ENCODE measurements around the gene RDX.
"Not testable (repeated sequence)": the region's sequence is repeated elsewhere in the genome, so short reads cannot be mapped to it uniquely, and the experiment has no call there.

Gene RDX

DNA sequence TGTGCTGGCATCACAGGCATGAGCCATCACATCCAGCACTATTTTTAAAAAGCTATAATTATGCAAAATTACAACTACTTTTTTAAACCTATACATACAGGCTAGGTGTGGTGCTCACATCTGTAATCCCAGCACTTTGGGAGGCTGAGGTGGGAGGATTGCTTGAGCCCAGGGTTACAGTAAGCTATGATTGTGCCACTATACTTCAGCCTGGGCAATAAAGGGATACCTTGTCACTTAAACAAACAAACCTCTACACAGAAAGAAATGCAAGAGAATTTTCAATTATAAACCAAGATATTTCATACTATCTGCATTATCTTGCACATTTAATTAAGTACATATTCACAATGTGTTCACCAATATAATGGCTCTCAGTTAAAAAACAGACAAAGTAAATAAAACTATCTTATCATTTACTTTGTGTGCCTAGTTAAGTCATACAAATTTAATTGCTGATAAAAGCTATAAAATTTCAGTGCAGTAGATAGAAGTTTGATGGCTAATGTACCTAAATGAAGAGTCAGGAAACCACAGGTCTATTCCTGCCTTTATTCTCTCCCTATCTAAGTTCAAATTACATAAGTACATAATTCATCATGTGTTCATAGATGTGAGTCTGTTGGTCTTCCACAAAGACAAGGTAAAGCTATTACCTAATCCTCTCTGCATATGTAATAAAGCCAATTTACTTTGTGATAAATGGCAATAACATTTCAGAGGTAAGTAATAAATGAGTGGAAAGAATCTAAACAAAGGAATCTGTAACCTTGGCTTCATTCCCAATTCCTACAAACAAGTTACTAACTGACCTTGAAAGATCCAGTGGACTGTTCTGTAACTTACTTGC, 9.0 kb upstream of the RDX start:
- DNase-seq (ENCODE audit: low read depth): no peak

DNA sequence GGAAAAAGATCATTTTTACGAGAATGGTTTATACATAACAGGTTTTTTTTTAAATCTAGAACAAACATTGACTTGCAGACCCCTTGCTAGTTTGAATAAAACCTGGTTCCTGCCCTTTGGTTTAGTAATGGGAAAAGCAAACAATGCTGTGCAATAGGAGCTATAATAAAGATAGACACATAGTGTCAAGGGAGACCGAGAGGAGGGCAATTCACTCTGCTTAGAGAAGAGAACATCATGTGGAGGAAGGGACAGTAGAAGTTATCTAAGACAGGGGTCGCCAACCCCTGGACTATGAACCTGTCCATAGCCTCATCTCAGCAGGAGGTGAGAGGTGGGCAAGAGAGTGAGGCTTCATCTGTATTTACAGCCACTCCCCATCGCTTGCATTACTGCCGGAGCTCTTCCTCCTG, 7.0 kb upstream of the RDX start:
- DNase-seq (ENCODE audit: low read depth): no peak

DNA sequence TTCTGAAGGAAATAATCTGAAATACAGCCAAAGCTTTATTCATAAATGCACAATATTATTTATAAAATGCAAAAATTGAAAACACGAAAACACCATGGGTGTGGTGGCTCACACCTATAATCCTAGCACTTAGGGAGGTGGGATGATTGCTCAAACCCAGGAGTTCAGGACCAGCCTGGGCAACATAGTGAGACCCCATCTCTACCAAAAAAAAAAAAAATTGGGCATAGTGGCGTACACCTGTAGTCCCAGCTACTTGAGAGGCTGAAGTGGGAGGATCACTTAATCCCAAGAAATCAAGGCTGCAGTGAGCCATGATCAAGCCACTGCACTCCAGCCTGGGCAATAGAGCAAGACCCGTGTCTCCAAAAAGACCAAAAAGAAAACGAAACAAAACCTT, 5.2 kb upstream of the RDX start:
- no peak for DNase-seq (ENCODE audit: low read depth)

DNA sequence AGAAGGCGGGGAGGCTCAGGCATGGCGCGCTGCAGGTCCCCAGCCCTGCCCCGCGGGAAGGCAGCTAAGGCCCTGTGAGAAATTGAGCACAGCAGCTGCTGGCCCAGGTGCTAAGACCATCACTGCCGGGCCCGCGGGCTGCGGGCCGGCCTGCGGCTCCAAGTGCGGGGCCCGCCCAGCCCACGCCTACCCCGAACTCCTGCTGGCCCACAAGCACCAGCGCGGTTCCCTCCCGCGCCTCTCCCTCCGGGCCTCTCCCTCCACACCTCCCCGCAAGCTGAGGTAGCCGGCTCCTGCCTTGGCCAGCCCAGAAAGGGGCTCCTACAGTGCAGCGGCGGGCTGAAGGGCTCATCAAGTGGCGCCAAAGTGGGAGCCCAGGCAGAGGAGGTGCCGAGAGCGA, 4.6 kb upstream of the RDX start:
- DNase-seq (ENCODE audit: low read depth): no peak

GRCh38 chr11:110299006-110299785, 2.8 kb upstream of the RDX start:
- DNase-seq (ENCODE audit: low read depth): no peak

DNA sequence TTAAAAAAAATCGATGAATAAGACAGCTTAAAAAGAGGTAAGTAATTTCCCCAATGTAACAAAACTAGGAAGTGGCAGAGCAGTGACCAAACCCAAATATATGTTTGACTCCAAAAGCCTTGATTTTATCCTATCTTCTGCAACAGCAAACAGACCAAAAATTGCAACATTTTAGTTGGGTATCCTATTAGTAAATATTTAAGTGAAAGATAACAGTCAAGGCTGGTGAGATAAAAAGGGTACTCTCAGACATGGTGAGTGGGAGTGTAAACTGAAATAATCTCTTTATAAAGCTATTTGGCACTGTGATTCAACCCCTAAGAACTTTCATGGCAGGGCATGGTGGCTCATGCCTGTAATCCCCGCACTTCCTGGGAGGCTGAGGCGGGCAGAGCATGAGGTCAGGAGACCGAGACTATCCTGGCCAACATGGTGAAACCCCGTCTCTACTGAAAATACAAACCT, 1.9 kb upstream of the RDX start:
- no peak for DNase-seq (ENCODE audit: low read depth)

GRCh38 chr11:110297726-110298300, 1.4 kb upstream of the RDX start:
- no peak for DNase-seq (ENCODE audit: low read depth)

DNA sequence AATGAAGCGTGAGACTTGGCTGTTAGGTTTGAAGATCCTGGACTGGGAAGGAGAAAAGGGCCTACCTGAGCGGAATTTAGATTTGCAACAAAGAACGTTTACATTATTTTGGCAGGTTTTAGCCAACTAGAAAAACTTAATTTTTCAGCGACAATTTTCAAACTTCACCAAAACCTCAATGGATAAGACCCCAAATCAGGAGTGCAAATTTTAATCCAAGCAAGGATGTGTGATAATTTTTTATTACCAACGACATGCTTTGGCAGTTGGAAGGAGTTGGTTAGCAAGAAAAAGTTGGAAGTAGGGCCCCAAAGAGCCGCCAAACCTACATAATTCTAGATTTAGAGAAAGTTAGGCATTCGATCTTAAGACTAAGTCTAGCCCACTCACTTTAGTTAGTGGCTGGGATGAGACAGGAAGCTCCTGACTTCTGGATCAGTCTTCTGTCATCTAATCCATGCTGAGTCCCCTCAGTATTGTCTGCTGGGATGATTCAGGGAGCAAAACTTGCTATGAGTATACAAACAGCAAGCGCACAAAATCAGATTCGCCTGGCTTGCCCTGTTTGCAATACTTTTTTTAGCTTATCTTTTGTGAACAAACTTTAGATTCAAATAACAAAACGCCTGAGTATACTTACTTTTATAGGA, 787 bp upstream of the RDX start:
- DNase-seq (ENCODE audit: low read depth): no peak

GRCh38 chr11:110295531-110296225, 736 bp downstream of the RDX start:
- peak; percentile 30 for DNase-seq (ENCODE audit: low read depth)

DNA sequence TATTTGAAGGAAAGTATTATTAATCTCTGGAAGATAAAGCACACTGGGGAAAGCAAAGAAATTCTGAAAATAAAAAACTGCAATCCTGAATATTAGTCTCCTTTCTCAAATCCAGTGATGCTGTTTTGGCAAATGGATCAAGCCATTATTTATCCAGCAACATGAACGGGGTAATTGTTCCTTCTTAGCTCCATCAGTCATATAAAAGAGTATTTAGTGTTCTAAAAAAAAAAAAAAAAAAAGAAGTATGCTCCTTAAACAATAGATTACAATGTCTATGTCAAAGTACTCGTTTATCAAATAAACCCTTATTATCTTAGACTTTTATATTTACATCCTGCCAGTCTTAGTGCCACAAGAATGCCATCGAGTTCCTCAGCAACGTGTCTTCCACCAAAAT, 1.3 kb downstream of the RDX start:
- DNase-seq (ENCODE audit: low read depth): no peak

GRCh38 chr11:110294509-110294908, 1.9 kb downstream of the RDX start:
- DNase-seq (ENCODE audit: low read depth): no peak

GRCh38 chr11:110293389-110293788, 3.0 kb downstream of the RDX start:
- no peak for DNase-seq (ENCODE audit: low read depth)

GRCh38 chr11:110292146-110292545, 4.3 kb downstream of the RDX start:
- not testable (repeated sequence) for DNase-seq (ENCODE audit: low read depth)

- DNase-seq (ENCODE audit: low read depth): no peak
Observed at GRCh38 chr11:110290591-110291334, 5.7 kb downstream of the RDX start.

- no peak for DNase-seq (ENCODE audit: low read depth)
Observed at GRCh38 chr11:110289472-110289871, 6.9 kb downstream of the RDX start.

GRCh38 chr11:110287537-110287936, 8.9 kb downstream of the RDX start:
- DNase-seq (ENCODE audit: low read depth): no peak

DNA sequence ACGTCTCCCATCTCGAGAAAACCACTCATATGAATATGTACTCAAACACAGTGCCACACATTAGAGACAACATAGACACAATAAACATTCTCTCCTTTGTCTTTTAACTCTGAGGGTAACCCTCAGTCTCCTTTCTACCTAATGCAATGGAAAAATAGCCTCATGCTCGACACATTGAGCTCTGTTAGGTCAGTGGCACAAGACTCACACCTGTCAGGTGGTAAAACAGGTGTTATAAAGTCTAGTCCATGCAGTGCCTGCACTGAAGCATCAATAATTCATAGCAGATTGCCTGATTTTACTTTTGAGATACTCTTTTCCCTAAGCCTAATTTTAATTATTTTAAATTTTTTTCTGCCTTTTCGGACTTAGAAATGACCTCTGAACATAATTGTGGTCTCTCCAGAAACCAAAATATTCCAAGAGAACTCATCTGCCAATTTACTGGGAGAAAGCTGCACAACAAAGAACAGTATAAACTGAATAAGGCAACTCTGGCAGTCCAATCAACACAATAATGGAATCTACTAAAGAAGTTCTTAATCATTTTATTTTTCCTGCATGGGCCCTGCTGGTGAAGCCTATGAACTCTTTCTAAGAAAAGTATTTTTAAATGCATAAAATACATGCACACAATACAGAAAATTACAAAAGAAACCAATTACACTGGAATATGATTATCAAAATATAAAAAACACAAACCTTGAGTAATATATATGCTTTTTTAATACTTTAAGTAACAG, 9.9 kb downstream of the RDX start:
- no peak for DNase-seq (ENCODE audit: low read depth)

DNA sequence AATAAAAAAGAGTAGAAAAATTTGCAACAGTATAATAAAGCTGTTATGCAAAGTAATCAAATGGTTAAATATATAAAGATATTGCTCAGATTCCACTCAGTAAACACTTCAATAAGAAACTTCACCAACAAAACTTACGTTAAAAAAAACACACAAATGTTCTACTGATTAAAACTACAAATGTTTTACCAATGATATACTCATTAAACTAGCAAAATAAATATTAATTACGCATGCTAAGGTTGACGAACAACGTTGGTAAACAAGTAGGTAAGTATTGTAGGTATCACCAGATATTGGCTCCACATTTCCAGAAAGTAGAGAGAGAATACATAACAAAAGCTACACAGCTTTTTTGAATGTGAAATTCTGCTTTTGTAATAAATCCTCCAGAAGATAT, 12.6 kb downstream of the RDX start:
- no peak for DNase-seq (ENCODE audit: low read depth)

DNA sequence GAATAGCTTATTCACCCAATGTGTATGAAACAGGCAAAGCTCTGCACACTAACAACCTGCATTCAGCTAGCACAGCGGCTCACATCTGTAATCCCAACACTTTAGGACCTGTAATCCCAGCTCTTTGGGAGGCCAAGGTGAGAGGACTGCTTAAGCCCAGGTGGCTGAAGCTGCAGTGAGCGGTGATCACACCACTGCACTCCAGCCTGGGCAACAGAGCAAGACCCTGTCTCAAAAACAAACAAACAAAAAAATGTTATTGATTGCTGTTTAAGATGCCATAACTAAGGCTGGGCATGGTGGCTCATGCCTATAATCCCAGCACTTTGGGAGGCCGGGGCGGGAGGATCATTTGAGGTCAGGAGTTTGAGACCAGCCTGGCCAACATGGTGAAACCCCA, 15.8 kb downstream of the RDX start:
- not testable (repeated sequence) for DNase-seq (ENCODE audit: low read depth)

DNA sequence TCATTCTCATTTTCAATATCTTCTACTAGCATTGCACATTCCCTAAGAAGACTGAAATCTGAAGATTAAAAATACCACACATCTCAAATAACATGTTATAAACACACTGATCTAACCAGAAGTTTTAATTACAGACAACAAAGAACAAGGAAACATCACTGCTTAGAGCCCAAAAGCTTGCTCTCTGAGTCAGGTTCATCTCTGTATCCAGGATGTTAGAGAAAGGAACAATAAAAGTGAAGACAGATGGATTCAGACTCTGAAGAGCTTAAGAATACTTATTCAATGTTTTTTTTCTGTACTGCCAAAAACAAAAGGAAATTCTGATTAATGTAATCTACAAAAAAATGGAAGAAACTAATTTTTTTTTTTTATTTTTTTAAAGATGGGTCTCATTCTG, 16.5 kb downstream of the RDX start:
- no peak for DNase-seq (ENCODE audit: low read depth)
